Bronchial epithelial cell (primary cell): Measurements from ENCODE around the gene GLDC. TPM values are rescaled to one million over a fixed set of nuclear protein-coding genes. Genes with fewer than 3 reads are reported as not detected.
"Not testable (repeated sequence)": the region's sequence is repeated elsewhere in the genome, so short reads cannot be mapped to it uniquely, and the experiment has no call there.

Experiments
- DNase-seq: peaks from one replicate; pipeline ENCODE4 v3.0.0-alpha.2; 2010; ENCODE audit warnings: low read depth
- FAIRE-seq: peaks from 2 replicates; lab custom pipeline; 2011; peaks lifted over from hg19 to GRCh38; lab: Jason Lieb, UNC
- H3K27me3 ChIP-seq: 2 replicates; pipeline ENCODE4 v1.5.1; 2011; ENCODE audit warnings: low read length; ENCODE audit not compliant: control insufficient read depth, insufficient read depth
- H3K36me3 ChIP-seq: 2 replicates; pipeline ENCODE4 v1.5.1; 2011; ENCODE audit warnings: low read length; ENCODE audit not compliant: control insufficient read depth, insufficient read depth
- H3K4me3 ChIP-seq: 2 replicates; pipeline ENCODE4 v1.5.1; 2011; ENCODE audit warnings: mild to moderate bottlenecking, low read depth, low read length, control low read depth
- total RNA-seq: library from RNA; depleted of rRNA; stranded (reverse); fragments of >200 nt; gene quantifications from 2 replicates; pipeline ENCODE4 v1.2.1, GENCODE V29; 2014
- TF ChIP-seq, protein P1 (sequence below): IDR thresholded peaks from 2 replicates; pipeline ENCODE4 v1.5.1; 2011; ENCODE audit warnings: mild to moderate bottlenecking, moderate library complexity, low read length, control low read depth, inconsistent platforms; ENCODE audit not compliant: insufficient read depth, severe bottlenecking

The GLDC gene
- not detected in 2 replicates for total RNA-seq

- TF ChIP-seq, protein P1, sequence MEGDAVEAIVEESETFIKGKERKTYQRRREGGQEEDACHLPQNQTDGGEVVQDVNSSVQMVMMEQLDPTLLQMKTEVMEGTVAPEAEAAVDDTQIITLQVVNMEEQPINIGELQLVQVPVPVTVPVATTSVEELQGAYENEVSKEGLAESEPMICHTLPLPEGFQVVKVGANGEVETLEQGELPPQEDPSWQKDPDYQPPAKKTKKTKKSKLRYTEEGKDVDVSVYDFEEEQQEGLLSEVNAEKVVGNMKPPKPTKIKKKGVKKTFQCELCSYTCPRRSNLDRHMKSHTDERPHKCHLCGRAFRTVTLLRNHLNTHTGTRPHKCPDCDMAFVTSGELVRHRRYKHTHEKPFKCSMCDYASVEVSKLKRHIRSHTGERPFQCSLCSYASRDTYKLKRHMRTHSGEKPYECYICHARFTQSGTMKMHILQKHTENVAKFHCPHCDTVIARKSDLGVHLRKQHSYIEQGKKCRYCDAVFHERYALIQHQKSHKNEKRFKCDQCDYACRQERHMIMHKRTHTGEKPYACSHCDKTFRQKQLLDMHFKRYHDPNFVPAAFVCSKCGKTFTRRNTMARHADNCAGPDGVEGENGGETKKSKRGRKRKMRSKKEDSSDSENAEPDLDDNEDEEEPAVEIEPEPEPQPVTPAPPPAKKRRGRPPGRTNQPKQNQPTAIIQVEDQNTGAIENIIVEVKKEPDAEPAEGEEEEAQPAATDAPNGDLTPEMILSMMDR: no peak
- FAIRE-seq (no peak), DNase-seq (no peak)
- Histone ChIP-seq H3K27me3 (peaks cover 16% of the 10 kb centered on the region), H3K36me3 (no peaks in the 10 kb centered on the region), H3K4me3 (no peak within 1 kb of the TSS)
Measured at GRCh38 chr9:6645355-6646292, at the start of gene GLDC. Gene GLDC, minus strand, starts transcription at chr9:6645729. Its CDS starts 230 bp downstream, at chr9:6645499.

GRCh38 chr9:6692881-6693361 lies 47.4 kb upstream of the GLDC start:
- H3K27me3 ChIP-seq: no peaks in the 10 kb centered on the region
- DNase-seq (no peak), FAIRE-seq (no peak)
- TF ChIP-seq, protein P1: no peak
- H3K36me3 ChIP-seq: no peaks in the 10 kb centered on the region
- no peak overlapping the region for H3K4me3 ChIP-seq

DNA sequence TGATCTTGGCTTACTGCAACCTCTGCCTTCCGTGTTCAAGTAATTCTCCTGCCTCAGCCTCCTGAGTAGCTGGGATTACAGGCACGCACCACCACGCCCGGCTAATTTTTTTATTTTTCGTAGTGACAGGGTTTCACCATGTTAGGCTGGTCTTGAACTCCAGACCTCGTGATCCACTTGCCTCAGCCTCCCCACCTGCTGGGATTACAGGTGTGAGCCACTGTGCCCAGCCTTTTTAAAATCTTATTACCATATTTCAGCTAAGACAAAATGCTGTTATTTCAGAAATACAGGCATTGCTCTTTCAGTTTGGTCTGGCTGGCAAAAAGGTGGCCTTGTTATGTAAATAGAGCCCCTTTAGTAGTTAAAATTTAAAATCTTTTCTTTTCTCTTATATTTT lies 46.9 kb upstream of the GLDC start:
- TF ChIP-seq, protein P1: no peak
- DNase-seq: no peak
- Histone ChIP-seq H3K27me3 (no peaks in the 10 kb centered on the region), H3K4me3 (no peak overlapping the region), H3K36me3 (no peaks in the 10 kb centered on the region)
- FAIRE-seq: no peak

- not testable (repeated sequence) for H3K4me3 ChIP-seq, H3K27me3 ChIP-seq, DNase-seq, FAIRE-seq, H3K36me3 ChIP-seq
Measured at GRCh38 chr9:6690675-6691070, 45.1 kb upstream of the GLDC start.

DNA sequence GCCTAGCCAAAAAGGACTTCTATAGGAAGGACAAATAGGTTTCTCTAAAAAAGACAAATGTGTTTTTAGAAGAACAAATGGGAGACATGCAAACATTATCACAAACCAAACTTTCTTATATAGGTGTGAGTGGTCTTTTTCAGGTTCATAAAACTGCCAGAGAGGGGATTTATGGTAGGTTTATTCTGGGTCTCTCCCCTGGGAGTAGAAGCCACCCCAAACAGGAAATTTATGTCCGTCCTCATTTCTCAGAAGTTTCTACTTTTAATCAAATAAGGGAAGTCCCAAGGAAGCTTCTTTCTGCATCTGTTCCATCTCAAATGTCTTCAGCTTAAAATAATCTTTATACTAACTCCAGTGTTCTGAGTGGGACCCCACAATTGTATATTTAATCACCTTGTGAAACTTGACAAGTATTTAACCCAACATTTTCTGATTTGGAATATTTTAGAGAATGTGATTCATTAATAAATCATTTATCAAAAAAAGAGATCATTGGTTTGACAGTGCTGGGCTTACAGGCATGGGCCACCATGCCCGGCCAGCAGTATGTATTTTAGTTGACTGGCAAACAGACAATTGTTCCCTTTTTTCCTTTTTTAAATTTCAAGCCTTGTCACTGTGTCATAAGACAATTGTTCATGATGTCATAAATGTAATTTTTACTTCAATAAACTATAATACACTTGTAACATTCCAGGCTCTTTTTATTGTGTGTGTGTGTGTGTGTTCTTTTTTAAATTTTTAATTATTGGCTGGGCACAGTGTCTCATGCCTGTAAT lies 44.6 kb upstream of the GLDC start:
- DNase-seq (no peak), FAIRE-seq (no peak)

More for the DNA sequence above, 44.6 kb upstream of the GLDC start:
- H3K4me3 ChIP-seq: no peak overlapping the region
- TF ChIP-seq, protein P1: no peak
- H3K27me3 ChIP-seq: no peaks in the 10 kb centered on the region
- H3K36me3 ChIP-seq: no peaks in the 10 kb centered on the region
